GM12878 (cell line): ENCODE results near the gene DYNLT3.

Source experiments
- CTCF ChIP-seq, 3 experiments: IDR thresholded peaks in 2 of 3; conservative IDR thresholded peaks in 1 of 3; 2 replicates each; pipeline ENCODE4 v1.5.1; 2011; ENCODE audit warnings: low read depth in 3 of 3, low read length in 3 of 3, mild to moderate bottlenecking in 3 of 3, control low read depth in 2 of 3, moderate library complexity in 2 of 3, inconsistent platforms in 1 of 3, mixed read lengths in 1 of 3; ENCODE audit not compliant: control insufficient read depth in 2 of 3, insufficient read depth in 1 of 3; ENCODE audit errors: extremely low read depth in 1 of 3
- E2F4 ChIP-seq: IDR thresholded peaks from 2 replicates; pipeline ENCODE4 v1.6.1; 2012; ENCODE audit warnings: low read depth, low read length, improper control_type of control experiment
- MAX ChIP-seq: IDR thresholded peaks from 2 replicates; pipeline ENCODE4 v1.6.1; 2012; ENCODE audit warnings: low read depth, low read length, improper control_type of control experiment
- MYC ChIP-seq: IDR thresholded peaks from 2 replicates; pipeline ENCODE4 v1.6.1; 2011; ENCODE audit warnings: mild to moderate bottlenecking, low read length, moderate library complexity, inconsistent platforms; ENCODE audit not compliant: insufficient read depth, insufficient replicate concordance, insufficient read length, severe bottlenecking
- NBN ChIP-seq: fragments of 450-650 bp; IDR thresholded peaks from 2 replicates; pipeline ENCODE4 v1.6.1; 2016
- REST ChIP-seq: IDR thresholded peaks from 2 replicates; pipeline ENCODE4 v1.6.1; 2012; ENCODE audit warnings: mild to moderate bottlenecking, low read depth, low read length
- SIX5 ChIP-seq: IDR thresholded peaks from 2 replicates; pipeline ENCODE4 v1.6.1; 2011; ENCODE audit warnings: mild to moderate bottlenecking, low read depth, low read length, moderate library complexity; ENCODE audit not compliant: severe bottlenecking
- TCF12 ChIP-seq: IDR thresholded peaks from 2 replicates; pipeline ENCODE4 v1.6.1; 2011; ENCODE audit warnings: low read depth, mild to moderate bottlenecking, low read length
- TCF3 ChIP-seq: IDR thresholded peaks from 2 replicates; pipeline ENCODE4 v1.6.1; 2012; ENCODE audit warnings: low read depth, mild to moderate bottlenecking, low read length, borderline replicate concordance; ENCODE audit not compliant: insufficient read depth
- ZBTB33 ChIP-seq: fragments of 450-650 bp; IDR thresholded peaks from 2 replicates; pipeline ENCODE4 v1.6.1; 2017; ENCODE audit warnings: mild to moderate bottlenecking

- TF ChIP-seq TCF12 (no peak), MAX (no peak), CTCF (IDR thresholded peaks at IDR 0.05 in 2 of 3, conservative IDR thresholded peaks at IDR 0.05 in 1 of 3; ENCODE audit: control insufficient read depth in 2 of 3, extremely low read depth in 1 of 3, insufficient read depth in 1 of 3, low read depth in 3 of 3, low read length in 3 of 3) (no peak), NBN (no peak), TCF3 (no peak), SIX5 (no peak), ZBTB33 (no peak), E2F4 (no peak), REST (no peak), MYC (no peak)
Observed at GRCh38 chrX:37875675-37876074, 28.3 kb upstream of the DYNLT3 start.
